GM23338 (cell line): Measurements from ENCODE around the gene OR2S2. TPM values are rescaled to one million over a fixed set of nuclear protein-coding genes. Genes with fewer than 3 reads are reported as not detected.

Experiments used
- ATAC-seq: fragments of 200-7000 bp; cut with Tn5 transposase; 3 replicates; pipeline ENCODE4 v1.9.1; 2020
- DNase-seq: peaks from one replicate; pipeline ENCODE4 v3.0.0-alpha.2; 2015; ENCODE audit warnings: low spot score
- H2AFZ ChIP-seq: fragments of 200-600 bp; sonication (generic); 2 replicates; pipeline ENCODE4 v1.8.0; 2016; ENCODE audit warnings: antibody characterized with exemption, mild to moderate bottlenecking, moderate library complexity
- H3F3A ChIP-seq: fragments of 200-600 bp; sonication (generic); replicated peaks from 2 replicates; pipeline ENCODE4 v1.8.0; 2017; ENCODE audit warnings: antibody characterized with exemption, mixed run types, low read depth
- H3K27ac ChIP-seq: fragments of 200-600 bp; sonication (generic); 2 replicates; pipeline ENCODE4 v1.6.1; 2016; ENCODE audit warnings: low read depth
- H3K27me3 ChIP-seq: fragments of 200-600 bp; sonication (generic); 2 replicates; pipeline ENCODE4 v1.8.0; 2016; ENCODE audit warnings: mild to moderate bottlenecking, mixed run types, moderate library complexity; ENCODE audit not compliant: insufficient read depth
- H3K36me3 ChIP-seq: fragments of 200-600 bp; sonication (generic); 2 replicates; pipeline ENCODE4 v1.8.0; 2016; ENCODE audit warnings: mild to moderate bottlenecking; ENCODE audit not compliant: insufficient read depth
- H3K4me1 ChIP-seq: fragments of 200-600 bp; sonication (generic); 2 replicates; pipeline ENCODE4 v1.8.0; 2016; ENCODE audit warnings: mild to moderate bottlenecking, moderate library complexity; ENCODE audit not compliant: insufficient read depth
- H3K4me2 ChIP-seq: fragments of 200-600 bp; sonication (generic); 2 replicates; pipeline ENCODE4 v1.7.1; 2017; ENCODE audit warnings: mixed run types
- H3K4me3 ChIP-seq: fragments of 200-600 bp; sonication (generic); 2 replicates; pipeline ENCODE4 v1.6.1; 2016; ENCODE audit warnings: mixed run types
- H3K79me2 ChIP-seq: fragments of 200-600 bp; sonication (generic); replicated peaks from 2 replicates; pipeline ENCODE4 v1.8.0; 2017; ENCODE audit warnings: mild to moderate bottlenecking; ENCODE audit not compliant: insufficient read depth
- H3K9me2 ChIP-seq: fragments of 200-600 bp; sonication (generic); 2 replicates; pipeline ENCODE4 v1.8.0; 2017; ENCODE audit not compliant: insufficient read depth
- H4K20me1 ChIP-seq: fragments of 200-600 bp; sonication (generic); replicated peaks from 2 replicates; pipeline ENCODE4 v1.8.0; 2017; ENCODE audit warnings: mild to moderate bottlenecking; ENCODE audit not compliant: insufficient read depth
- H3K27ac Mint-ChIP-seq: 2 replicates; pipeline ENCODE4 v1.8.0; 2020; ENCODE audit warnings: inconsistent platforms, mild to moderate bottlenecking, moderate library complexity, mixed read lengths
- H3K27me3 Mint-ChIP-seq: 3 replicates; pipeline ENCODE4 v1.8.0; 2022; ENCODE audit warnings: low read depth, mild to moderate bottlenecking, moderate library complexity, mixed read lengths, inconsistent platforms; ENCODE audit not compliant: insufficient read depth, poor library complexity
- H3K36me3 Mint-ChIP-seq: 3 replicates; pipeline ENCODE4 v1.8.0; 2021; ENCODE audit warnings: low read depth, mild to moderate bottlenecking, inconsistent platforms, moderate library complexity, mixed read lengths
- H3K4me1 Mint-ChIP-seq: 3 replicates; pipeline ENCODE4 v1.8.0; 2020; ENCODE audit warnings: mild to moderate bottlenecking, inconsistent platforms, mixed read lengths
- H3K4me3 Mint-ChIP-seq: 3 replicates; pipeline ENCODE4 v1.8.0; 2021; ENCODE audit warnings: moderate library complexity, mild to moderate bottlenecking, inconsistent platforms, mixed read lengths
- H3K9me3 Mint-ChIP-seq: 3 replicates; pipeline ENCODE4 v1.8.0; 2020; ENCODE audit warnings: moderate library complexity, mild to moderate bottlenecking, inconsistent platforms, mixed read lengths
- CREB1 ChIP-seq: fragments of 250-450 bp; sonication (Bioruptor Pico); IDR thresholded peaks from 2 replicates; pipeline ENCODE4 v1.5.0; 2020; ENCODE audit warnings: low read depth, mild to moderate bottlenecking, moderate library complexity
- EZH2 ChIP-seq: fragments of 200-600 bp; sonication (generic); IDR thresholded peaks from one replicate; pipeline ENCODE4 v1.8.0; 2017; ENCODE audit warnings: antibody characterized with exemption, mild to moderate bottlenecking, low read depth; ENCODE audit not compliant: unreplicated experiment
- JUNB ChIP-seq: IDR thresholded peaks from one replicate; pipeline ENCODE4 v1.6.1; 2016; ENCODE audit warnings: antibody characterized with exemption; ENCODE audit not compliant: unreplicated experiment
- STAT1 ChIP-seq: IDR thresholded peaks from one replicate; pipeline ENCODE4 v1.6.1; 2016; ENCODE audit warnings: antibody characterized with exemption; ENCODE audit not compliant: unreplicated experiment
- ZNF114 ChIP-seq: fragments of 250-450 bp; sonication (Bioruptor Pico); IDR thresholded peaks from 2 replicates; pipeline ENCODE4 v1.5.0; 2020; ENCODE audit warnings: mild to moderate bottlenecking, moderate library complexity
- polyA plus RNA-seq: library from polyadenylated mRNA; unstranded; fragments of >200 nt; fragmentation: Nextera tagmentation; extraction: Ambion mirVana; gene quantifications from 2 replicates; pipeline ENCODE4 v1.2.1, GENCODE V29; 2016
- total RNA-seq: library from RNA; depleted of rRNA; stranded (reverse); fragments of >200 nt; shearing (Covaris generic); gene quantifications from 2 replicates; pipeline ENCODE4 v1.2.3, GENCODE V29; 2014
- TF ChIP-seq, protein P1 (sequence below): IDR thresholded peaks from 2 replicates; pipeline ENCODE4 v1.6.1; 2016; ENCODE audit warnings: antibody characterized with exemption
- TF ChIP-seq, protein P2 (sequence below), 2 experiments: fragments of 200-600 bp in 1 of 2; sonication (generic) in 1 of 2; conservative IDR thresholded peaks; 2 replicates each; pipeline versions ENCODE4 v1.5.1 to v1.6.1; 2016 to 2017; ENCODE audit warnings: antibody characterized with exemption in 2 of 2, low read depth in 2 of 2, mild to moderate bottlenecking in 2 of 2, moderate library complexity in 1 of 2

The OR2S2 gene
- total and polyA plus RNA-seq, 2 experiments from 2014 or later: not detected

DNA sequence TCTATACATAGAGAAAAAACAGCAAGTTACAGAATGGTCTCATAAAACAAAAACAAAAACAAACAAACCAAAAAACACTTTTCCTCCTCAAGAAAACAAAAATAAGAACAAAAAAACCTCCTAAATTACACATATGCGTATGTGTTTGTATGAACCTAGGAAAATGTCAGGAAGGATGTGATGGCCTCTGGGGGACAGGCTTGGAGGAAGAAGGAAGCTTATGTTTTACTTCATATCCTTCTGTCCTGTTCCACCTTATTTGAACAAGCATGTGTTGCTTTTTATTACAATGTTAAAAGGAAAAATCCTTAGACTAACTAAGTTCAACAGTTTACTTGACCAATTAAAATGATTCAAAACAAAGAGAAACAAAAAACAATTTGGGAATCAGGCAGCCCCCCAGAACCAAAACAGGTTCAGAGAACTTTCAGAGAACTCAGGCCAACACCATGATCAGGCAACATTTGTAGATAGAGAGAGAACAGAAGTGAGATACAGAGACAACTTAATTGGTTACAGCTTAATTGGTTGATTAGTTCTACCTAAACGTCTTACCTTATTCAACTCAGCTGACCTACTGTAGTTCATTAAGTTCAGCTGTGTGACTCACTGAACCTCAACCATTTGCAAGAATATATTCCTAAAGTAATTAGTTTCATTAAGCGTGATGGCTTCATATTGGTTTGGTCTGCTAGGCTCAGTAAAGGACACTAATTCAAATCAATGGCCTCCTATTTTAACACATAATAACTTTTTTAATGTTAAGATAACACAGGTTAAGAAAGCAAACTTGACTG, 38.5 kb downstream of the OR2S2 start:
- no peaks in the 10 kb centered on the region for H3K36me3 Mint-ChIP-seq
- H2AFZ ChIP-seq: no peak overlapping the region
- H3K79me2 ChIP-seq: no peaks in the 10 kb centered on the region
- H3K4me1 Mint-ChIP-seq: peaks cover 13% of the 10 kb centered on the region; the same call in 2 of the 3 replicates
- peaks cover 4% of the 10 kb centered on the region for H3K27me3 Mint-ChIP-seq
- H3K4me3 Mint-ChIP-seq: no peak overlapping the region
- ATAC-seq: no peak
- no peaks in the 10 kb centered on the region for H3F3A ChIP-seq
- TF ChIP-seq STAT1: no peak
- TF ChIP-seq, protein P1, sequence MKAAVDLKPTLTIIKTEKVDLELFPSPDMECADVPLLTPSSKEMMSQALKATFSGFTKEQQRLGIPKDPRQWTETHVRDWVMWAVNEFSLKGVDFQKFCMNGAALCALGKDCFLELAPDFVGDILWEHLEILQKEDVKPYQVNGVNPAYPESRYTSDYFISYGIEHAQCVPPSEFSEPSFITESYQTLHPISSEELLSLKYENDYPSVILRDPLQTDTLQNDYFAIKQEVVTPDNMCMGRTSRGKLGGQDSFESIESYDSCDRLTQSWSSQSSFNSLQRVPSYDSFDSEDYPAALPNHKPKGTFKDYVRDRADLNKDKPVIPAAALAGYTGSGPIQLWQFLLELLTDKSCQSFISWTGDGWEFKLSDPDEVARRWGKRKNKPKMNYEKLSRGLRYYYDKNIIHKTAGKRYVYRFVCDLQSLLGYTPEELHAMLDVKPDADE: no peak
- TF ChIP-seq EZH2: no peak
- TF ChIP-seq JUNB: no peak
- TF ChIP-seq, protein P2, sequence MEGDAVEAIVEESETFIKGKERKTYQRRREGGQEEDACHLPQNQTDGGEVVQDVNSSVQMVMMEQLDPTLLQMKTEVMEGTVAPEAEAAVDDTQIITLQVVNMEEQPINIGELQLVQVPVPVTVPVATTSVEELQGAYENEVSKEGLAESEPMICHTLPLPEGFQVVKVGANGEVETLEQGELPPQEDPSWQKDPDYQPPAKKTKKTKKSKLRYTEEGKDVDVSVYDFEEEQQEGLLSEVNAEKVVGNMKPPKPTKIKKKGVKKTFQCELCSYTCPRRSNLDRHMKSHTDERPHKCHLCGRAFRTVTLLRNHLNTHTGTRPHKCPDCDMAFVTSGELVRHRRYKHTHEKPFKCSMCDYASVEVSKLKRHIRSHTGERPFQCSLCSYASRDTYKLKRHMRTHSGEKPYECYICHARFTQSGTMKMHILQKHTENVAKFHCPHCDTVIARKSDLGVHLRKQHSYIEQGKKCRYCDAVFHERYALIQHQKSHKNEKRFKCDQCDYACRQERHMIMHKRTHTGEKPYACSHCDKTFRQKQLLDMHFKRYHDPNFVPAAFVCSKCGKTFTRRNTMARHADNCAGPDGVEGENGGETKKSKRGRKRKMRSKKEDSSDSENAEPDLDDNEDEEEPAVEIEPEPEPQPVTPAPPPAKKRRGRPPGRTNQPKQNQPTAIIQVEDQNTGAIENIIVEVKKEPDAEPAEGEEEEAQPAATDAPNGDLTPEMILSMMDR (conservative IDR thresholded peaks at IDR 0.05; ENCODE audit: low read depth in 2 of 2): no peak
- H3K4me1 ChIP-seq: peaks cover 3% of the 10 kb centered on the region; the same call in 1 of the 2 replicates
- no peaks in the 10 kb centered on the region for H3K36me3 ChIP-seq
- H3K27ac ChIP-seq: no peak overlapping the region
- no peak overlapping the region for H3K4me2 ChIP-seq
- H3K4me3 ChIP-seq: no peak overlapping the region
- no peak overlapping the region for H3K27ac Mint-ChIP-seq
- H3K27me3 ChIP-seq: no peaks in the 10 kb centered on the region
- H3K9me3 Mint-ChIP-seq: no peaks in the 10 kb centered on the region
- no peaks in the 10 kb centered on the region for H3K9me2 ChIP-seq
- no peaks in the 10 kb centered on the region for H4K20me1 ChIP-seq
- no peak for DNase-seq

DNA sequence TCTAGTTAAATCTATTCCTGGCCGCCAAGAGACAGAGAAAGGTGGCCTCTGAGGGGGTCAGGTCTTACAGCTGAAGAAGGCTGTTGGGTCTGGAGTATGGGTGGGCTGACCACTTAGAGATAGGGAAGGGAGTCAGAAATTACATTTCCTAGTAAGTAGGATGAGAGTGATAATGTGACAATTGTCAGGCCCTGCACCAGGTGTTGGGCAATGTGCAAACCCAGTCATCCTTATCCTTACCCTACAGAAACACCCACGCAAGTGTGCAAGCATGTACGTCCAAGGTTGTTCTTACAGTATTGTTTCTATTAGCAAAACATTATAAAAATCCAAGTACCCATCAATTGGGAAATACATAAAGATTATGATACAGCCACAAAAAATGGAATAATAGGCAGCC, 39.2 kb downstream of the OR2S2 start:
- no peaks in the 10 kb centered on the region for H3K27me3 ChIP-seq
- peaks cover 10% of the 10 kb centered on the region; the same call in 2 of the 3 replicates for H3K4me1 Mint-ChIP-seq
- no peaks in the 10 kb centered on the region for H3K36me3 Mint-ChIP-seq
- no peaks in the 10 kb centered on the region for H3K9me2 ChIP-seq
- H4K20me1 ChIP-seq: no peaks in the 10 kb centered on the region
- H3K9me3 Mint-ChIP-seq: no peaks in the 10 kb centered on the region
- TF ChIP-seq ZNF114 (CRISPR knock-in tag): no peak
- H3K27me3 Mint-ChIP-seq: peaks cover 4% of the 10 kb centered on the region
- H3F3A ChIP-seq: peaks cover 4% of the 10 kb centered on the region; the same call in 1 of the 2 replicates
- H3K27ac ChIP-seq: no peak overlapping the region
- no peak overlapping the region for H2AFZ ChIP-seq
- H3K27ac Mint-ChIP-seq: no peak overlapping the region
- no peaks in the 10 kb centered on the region for H3K36me3 ChIP-seq
- ATAC-seq: no peak
- H3K79me2 ChIP-seq: no peaks in the 10 kb centered on the region
- DNase-seq: no peak
- no peak overlapping the region for H3K4me3 Mint-ChIP-seq
- H3K4me1 ChIP-seq: peaks cover 3% of the 10 kb centered on the region; the same call in 1 of the 2 replicates
- no peak overlapping the region for H3K4me2 ChIP-seq
- no peak overlapping the region for H3K4me3 ChIP-seq

DNA sequence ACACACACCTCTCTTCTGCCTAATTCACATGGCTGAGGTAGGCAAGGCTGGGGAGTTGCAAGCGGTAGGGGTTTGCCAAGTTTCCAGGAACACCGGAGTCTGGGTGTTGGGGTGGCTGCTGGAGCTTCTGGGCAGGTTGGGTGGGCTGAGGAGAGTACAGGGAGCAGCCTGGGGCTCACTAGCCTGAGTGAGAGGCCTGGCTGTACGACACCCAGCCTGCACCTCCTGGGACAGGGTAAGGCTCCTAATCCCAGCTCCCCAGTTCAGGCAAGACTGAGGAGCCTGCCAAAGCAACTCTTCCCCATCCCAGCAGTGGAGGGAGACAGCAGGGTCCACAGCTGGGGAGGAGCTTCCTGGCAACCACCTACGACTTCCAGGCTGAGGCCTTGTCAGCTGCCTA, 40.7 kb downstream of the OR2S2 start:
- Histone ChIP-seq H3F3A (peaks cover 4% of the 10 kb centered on the region; the same call in 1 of the 2 replicates), H2AFZ (no peak overlapping the region), H3K36me3 (no peaks in the 10 kb centered on the region), H3K4me1 (peaks cover 3% of the 10 kb centered on the region; the same call in 1 of the 2 replicates), H3K9me2 (no peaks in the 10 kb centered on the region), H3K27me3 (no peaks in the 10 kb centered on the region), H3K79me2 (no peaks in the 10 kb centered on the region), H4K20me1 (no peaks in the 10 kb centered on the region), H3K4me2 (no peak overlapping the region), H3K27ac (no peak overlapping the region), H3K4me3 (no peak overlapping the region)
- peaks cover 10% of the 10 kb centered on the region; the same call in 2 of the 3 replicates for H3K4me1 Mint-ChIP-seq
- H3K27me3 Mint-ChIP-seq: peaks cover 4% of the 10 kb centered on the region
- no peak; the same call in 2 of the 3 replicates for ATAC-seq
- H3K27ac Mint-ChIP-seq: no peak overlapping the region
- H3K4me3 Mint-ChIP-seq: no peak overlapping the region
- no peak for TF ChIP-seq ZNF114 (CRISPR knock-in tag)
- no peak for TF ChIP-seq CREB1 (CRISPR knock-in tag)
- TF ChIP-seq, protein P1: no peak
- no peak for TF ChIP-seq JUNB
- H3K9me3 Mint-ChIP-seq: no peaks in the 10 kb centered on the region
- DNase-seq: no peak
- no peaks in the 10 kb centered on the region for H3K36me3 Mint-ChIP-seq
